ENCODE results near the gene NIPSNAP3A. TPM values are rescaled to one million over a fixed set of nuclear protein-coding genes. Genes with fewer than 3 reads are reported as not detected.
"Not testable (repeated sequence)": the region's sequence is repeated elsewhere in the genome, so short reads cannot be mapped to it uniquely, and the experiment has no call there.

The NIPSNAP3A gene
- total RNA-seq (2014; rRNA removed; shearing (Covaris generic)), result 20.7 and 22.6 TPM in 2 replicates
- polyA plus RNA-seq (2015; cell fraction: cytosol; rRNA removed), result 30.5 and 35.3 TPM in 2 replicates
- 46.6 and 54.7 TPM in 2 replicates for polyA plus RNA-seq (2015; cell fraction: nucleus; rRNA removed)

DNA sequence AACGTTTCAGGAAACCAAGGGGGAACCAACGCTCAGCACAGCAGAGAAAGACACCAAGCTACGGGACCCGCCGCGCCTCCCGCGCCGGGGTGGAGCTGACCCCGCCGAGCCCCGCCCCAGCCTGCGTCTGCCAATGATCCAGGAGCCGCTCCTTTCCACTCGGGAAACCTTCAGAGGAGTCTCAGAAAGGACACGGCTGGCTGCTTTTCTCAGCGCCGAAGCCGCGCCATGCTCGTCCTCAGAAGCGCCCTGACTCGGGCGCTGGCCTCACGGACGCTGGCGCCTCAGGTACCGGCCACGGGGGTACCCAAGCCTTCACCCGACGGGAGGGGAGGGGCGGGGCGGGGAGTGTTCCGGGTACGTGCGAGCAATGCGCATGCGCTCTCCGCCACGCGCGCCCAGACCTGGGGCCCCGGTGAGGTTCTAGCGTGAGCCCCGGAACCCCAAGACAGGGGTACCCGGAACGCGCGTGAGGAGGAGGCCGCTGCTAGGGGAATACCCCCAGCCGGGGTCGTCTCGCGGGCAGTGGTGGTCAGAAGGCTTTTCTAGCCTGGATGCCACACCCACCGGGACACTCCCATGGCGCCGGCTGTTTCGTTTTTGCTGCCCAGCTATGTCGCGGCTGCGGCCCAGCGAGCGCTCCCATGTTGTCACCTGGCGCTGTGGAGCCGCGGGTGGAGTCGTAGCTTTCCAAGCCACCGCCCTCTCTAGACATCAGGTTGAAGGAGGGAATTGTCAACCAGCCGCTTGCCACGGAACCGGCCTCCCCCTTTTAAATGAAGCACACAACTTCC lies at the start of gene NIPSNAP3A:
Gene NIPSNAP3A (plus strand): TSS at position 119 of the 794 bp plus-strand sequence. CDS start 110 bp downstream, at position 229.
- peak; percentile 82 for DNase-seq (ENCODE audit: low read depth)

DNA sequence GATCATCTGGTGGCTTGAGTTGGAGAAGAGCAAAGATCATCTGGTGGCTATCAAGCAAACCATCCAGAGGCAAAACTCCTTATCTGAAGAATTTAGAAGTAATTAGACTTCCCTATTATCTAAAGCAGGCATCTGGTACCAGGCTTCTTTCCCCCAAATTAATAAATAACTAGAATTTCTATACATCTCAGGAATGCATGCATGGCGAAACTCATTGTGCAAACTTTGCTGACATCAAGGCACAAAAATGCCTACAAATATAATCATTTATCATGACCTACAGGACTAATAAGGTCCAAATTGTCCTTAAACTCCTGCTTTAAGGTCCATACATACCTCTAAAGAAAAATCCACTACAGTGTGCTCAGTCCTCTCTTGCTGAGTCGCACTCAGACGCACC lies 47.2 kb upstream of the NIPSNAP3A start:
- DNase-seq (ENCODE audit: low read depth), result no peak

GRCh38 chr9:104708737-104709136 lies 38.7 kb upstream of the NIPSNAP3A start:
- DNase-seq (ENCODE audit: low read depth), result not testable (repeated sequence)

- no peak for DNase-seq (ENCODE audit: low read depth)
Observed at GRCh38 chr9:104711604-104712003, 35.9 kb upstream of the NIPSNAP3A start.

GRCh38 chr9:104725014-104725413 lies 22.5 kb upstream of the NIPSNAP3A start:
- DNase-seq (ENCODE audit: low read depth), result peak; percentile 1

DNA sequence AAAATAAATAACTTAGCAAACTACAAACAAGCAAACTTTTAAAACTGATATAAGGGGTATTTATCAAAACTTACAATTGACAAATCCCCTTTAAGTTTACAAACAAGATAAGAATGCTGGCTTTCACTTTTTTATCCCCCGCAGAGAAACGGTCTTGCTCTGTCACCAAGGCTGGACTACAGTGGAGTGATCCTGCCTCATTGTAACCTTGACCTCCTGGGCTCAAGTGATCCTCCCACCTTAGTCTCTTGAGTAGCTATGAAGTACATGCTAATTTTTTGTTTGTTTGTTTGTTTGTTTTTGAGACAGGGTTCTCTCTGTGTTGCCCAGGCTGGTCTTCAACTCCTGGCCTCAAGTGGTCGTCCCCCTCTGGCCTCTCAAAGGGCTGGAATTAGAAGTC lies 9.0 kb upstream of the NIPSNAP3A start:
- no peak for DNase-seq (ENCODE audit: low read depth)

- peak; percentile 69 for DNase-seq (ENCODE audit: low read depth)
Observed at GRCh38 chr9:104740621-104741020, 6.9 kb upstream of the NIPSNAP3A start.

- DNase-seq (ENCODE audit: low read depth), result peak; percentile 68
Observed at GRCh38 chr9:104743376-104743985, 4.0 kb upstream of the NIPSNAP3A start.

DNA sequence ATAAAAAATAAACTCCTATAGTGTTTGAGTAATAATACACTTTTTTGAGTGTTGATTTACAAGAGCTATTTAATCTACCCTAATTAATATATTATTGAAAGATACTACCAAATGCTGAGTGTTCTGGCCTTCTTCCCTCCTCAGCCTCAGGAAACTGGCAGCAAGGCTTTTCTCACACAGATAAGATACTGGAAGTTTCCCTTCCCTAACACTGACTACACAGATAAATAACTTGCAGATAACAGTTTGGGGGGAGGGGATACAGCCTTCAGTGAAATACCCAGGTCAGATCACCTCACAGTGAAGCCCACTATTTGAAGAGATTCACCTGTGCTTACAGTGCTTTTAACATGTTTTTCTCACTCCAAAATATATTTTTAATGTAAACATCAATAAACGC lies 1.6 kb upstream of the NIPSNAP3A start:
- no peak for DNase-seq (ENCODE audit: low read depth)

DNA sequence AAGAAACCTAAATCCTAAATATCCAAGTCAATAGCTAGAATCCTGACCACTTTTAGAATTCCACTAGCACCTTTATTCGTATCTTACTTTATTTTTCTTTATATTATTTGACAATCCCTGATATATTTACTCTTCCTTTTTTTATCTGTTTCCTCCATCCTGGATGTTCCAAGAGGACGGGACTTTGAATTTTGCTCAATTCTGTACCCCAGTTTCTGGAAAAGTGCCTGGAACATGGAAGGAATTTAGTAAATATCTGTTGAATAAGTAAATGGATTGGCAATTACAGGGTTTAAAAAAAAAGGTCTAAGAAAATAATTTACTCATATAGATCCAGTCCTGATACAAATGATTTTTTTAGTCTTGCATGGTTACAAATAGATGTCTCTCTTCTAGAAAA lies 1.2 kb upstream of the NIPSNAP3A start:
- no peak for DNase-seq (ENCODE audit: low read depth)

GRCh38 chr9:104746798-104747197 lies 685 bp upstream of the NIPSNAP3A start:
- DNase-seq (ENCODE audit: low read depth), result no peak

GRCh38 chr9:104747245-104747564 lies 278 bp upstream of the NIPSNAP3A start:
- DNase-seq (ENCODE audit: low read depth), result no peak

DNA sequence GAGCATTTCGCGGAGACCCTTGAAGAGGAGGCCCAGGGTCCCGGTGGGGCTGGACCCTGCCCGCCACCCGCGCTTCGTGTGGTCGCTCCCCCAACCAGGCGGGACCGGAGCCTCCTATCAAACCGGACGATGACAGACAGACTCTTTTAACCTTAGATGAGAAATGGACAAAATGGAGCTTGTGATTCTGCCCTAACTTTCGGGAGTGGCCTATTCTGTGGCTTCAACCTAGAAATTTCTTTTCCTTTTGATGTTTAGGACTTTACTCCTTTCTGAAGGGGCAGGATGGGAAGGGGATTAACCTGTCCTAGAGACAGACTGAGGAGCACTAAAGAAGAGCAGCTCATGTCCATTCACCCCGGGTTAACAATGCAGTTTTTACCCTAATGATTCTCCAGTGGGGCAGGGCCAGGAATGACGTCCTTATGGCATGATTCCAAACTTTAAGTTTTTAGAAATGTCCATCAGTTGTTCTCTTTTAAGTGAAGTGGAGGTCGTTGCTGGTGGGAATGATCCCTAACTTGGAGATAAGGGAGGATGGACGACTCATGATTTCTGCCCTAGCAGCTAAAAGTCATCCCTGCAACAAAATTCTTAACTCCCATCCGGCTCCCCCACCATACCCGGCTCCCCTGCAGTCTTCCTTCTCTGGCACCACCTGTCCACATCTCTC lies 1.0 kb downstream of the NIPSNAP3A start:
- no peak for DNase-seq (ENCODE audit: low read depth)

GRCh38 chr9:104750185-104750767 lies 2.8 kb downstream of the NIPSNAP3A start:
- DNase-seq (ENCODE audit: low read depth), result no peak

- no peak for DNase-seq (ENCODE audit: low read depth)
Observed at GRCh38 chr9:104758974-104759373, 11.5 kb downstream of the NIPSNAP3A start.

GRCh38 chr9:104765138-104765537 lies 17.7 kb downstream of the NIPSNAP3A start:
- DNase-seq (ENCODE audit: low read depth), result no peak

GRCh38 chr9:104766025-104766424 lies 18.5 kb downstream of the NIPSNAP3A start:
- no peak for DNase-seq (ENCODE audit: low read depth)

DNA sequence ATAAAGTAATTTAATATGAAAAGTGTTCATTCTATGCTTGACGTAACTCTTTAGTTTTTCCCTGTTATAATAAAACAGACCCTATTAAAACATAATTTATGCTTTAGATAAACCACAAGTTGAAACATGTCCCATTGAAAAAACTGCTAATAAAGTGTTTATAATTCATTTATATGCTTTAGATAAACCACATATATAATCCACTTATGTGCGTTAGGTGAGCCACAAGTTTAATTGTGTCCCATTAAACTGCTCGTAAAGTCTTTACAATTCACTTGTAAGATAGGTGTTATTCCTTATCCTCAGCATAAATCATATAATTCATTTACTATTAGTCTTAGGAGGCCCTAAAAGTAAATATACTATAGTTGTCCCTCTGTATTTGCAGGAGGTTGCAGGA lies 20.0 kb downstream of the NIPSNAP3A start:
- no peak for DNase-seq (ENCODE audit: low read depth)

DNA sequence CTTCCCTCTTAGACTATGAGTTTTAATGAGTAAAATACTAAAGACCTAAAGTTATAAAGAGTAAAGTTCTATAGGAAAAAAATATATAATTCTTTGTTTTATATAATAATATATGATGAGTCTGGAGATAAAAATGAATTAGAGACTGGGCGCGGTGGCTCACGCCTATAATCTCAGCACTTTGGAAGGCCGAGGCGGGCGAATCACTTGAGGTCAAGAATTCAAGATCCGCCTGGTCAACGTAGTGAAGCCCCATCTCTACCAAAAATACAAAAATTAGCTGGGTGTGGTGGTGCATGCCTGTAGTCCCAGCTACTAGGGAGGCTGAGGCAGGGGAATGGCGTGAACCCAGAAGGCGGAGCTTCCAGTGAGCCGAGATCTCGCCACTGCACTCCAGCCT lies 21.5 kb downstream of the NIPSNAP3A start:
- DNase-seq (ENCODE audit: low read depth), result not testable (repeated sequence)

DNA sequence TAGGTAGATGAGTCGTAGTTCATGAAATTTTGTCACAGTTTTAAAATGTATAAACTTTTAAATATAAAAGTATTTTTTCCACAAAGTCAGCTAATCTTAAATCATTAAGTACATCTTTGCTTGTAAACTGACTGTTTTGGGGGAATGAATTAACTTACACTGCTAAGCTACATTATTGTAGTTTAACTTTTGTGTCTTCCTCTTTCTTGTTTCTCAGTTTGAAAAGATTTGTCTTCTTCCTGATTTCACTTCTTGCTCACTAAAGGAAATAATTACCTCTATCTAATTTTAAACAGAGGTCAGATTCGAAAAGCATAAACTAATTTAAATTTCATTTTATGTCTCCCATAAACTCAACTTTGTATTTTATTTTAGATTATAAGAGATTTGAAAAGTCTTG lies 22.2 kb downstream of the NIPSNAP3A start:
- no peak for DNase-seq (ENCODE audit: low read depth)

GRCh38 chr9:104772714-104773510 lies 25.4 kb downstream of the NIPSNAP3A start:
- DNase-seq (ENCODE audit: low read depth), result no peak
